Large intestine (tissue), 3 donors: ENCODE measurements around the gene GP1BB. TPM values are rescaled to one million over a fixed set of nuclear protein-coding genes. Genes with fewer than 3 reads are reported as not detected.

Experiments
- DNase-seq, 2 donors: peaks; one replicate each; pipeline versions ENCODE4 v3.0.0 to v3.0.0-alpha.2; 2013
- H3K27ac ChIP-seq: one replicate; pipeline ENCODE4 v1.5.1; 2013; ENCODE audit warnings: low read length
- H3K27me3 ChIP-seq: 2 replicates; pipeline ENCODE4 v1.6.1; 2013; ENCODE audit warnings: low read length; ENCODE audit not compliant: control insufficient read depth, insufficient read depth
- H3K36me3 ChIP-seq: 2 replicates; pipeline ENCODE4 v1.6.1; 2013; ENCODE audit warnings: low read length; ENCODE audit not compliant: control insufficient read depth, insufficient read depth
- H3K4me1 ChIP-seq: one replicate; pipeline ENCODE4 v1.6.1; 2013; ENCODE audit warnings: low read length; ENCODE audit not compliant: control insufficient read depth, insufficient read depth
- H3K4me3 ChIP-seq: one replicate; pipeline ENCODE4 v1.5.1; 2013; ENCODE audit warnings: low read length
- H3K9me3 ChIP-seq: one replicate; pipeline ENCODE4 v1.6.1; 2013; ENCODE audit warnings: mild to moderate bottlenecking, low read depth, low read length, moderate library complexity; ENCODE audit not compliant: control insufficient read depth
- WGBS: methylation state at CpG from one replicate; pipeline ENCODE4 v1.1.5; 2013; ENCODE audit warnings: low lambda C conversion rate; ENCODE audit not compliant: insufficient coverage; 5-methylcytosine and 5-hydroxymethylcytosine counted together
- polyA plus RNA-seq: library from polyadenylated mRNA; unstranded; fragments of 120-200 nt; gene quantifications from one replicate; pipeline ENCODE4 v1.2.1, GENCODE V29; 2013

Gene GP1BB
- polyA plus RNA-seq, 1 donor: 4.4 TPM

- Histone ChIP-seq H3K36me3 (no peaks in the 10 kb centered on the region), H3K4me1 (peaks cover 3% of the 10 kb centered on the region), H3K4me3 (no peak overlapping the region), H3K27ac (no peak overlapping the region), H3K9me3 (no peaks in the 10 kb centered on the region), H3K27me3 (peaks cover 3% of the 10 kb centered on the region)
- WGBS: 90% methylated on average over 5 of the region's 11 CpGs
- DNase-seq: no peak
Observed at GRCh38 chr22:19680911-19681862, 42.2 kb upstream of the GP1BB start.

GRCh38 chr22:19681863-19682245, 41.5 kb upstream of the GP1BB start:
- no peaks in the 10 kb centered on the region for H3K9me3 ChIP-seq
- H3K36me3 ChIP-seq: no peaks in the 10 kb centered on the region
- H3K27me3 ChIP-seq: peaks cover 3% of the 10 kb centered on the region
- no peak for DNase-seq
- H3K27ac ChIP-seq: no peak overlapping the region
- WGBS: 100% methylated on average over 1 of the region's 6 CpGs
- no peak overlapping the region for H3K4me3 ChIP-seq
- H3K4me1 ChIP-seq: peaks cover 3% of the 10 kb centered on the region

DNA sequence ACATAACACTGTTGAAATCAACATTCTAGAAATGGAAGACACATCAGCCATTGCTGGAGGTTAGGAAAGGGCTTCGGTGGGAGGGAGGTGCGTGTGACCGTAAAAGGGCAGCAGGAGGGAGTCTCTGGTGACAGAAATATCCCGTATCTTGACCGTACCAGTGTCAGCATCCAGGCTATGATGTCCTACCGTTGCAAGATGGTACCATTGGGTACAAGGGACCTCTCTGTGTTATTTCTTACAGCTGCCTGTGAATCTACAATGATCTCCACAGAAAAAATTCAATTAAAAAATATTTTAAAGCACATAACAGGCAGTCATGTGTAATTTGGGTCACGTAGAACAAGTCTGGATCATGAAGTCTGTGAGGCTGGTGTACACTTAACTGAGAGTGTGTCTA, 36.4 kb upstream of the GP1BB start:
- no peak overlapping the region for H3K4me3 ChIP-seq
- peaks cover 19% of the 10 kb centered on the region for H3K27me3 ChIP-seq
- no peaks in the 10 kb centered on the region for H3K36me3 ChIP-seq
- H3K27ac ChIP-seq: no peak overlapping the region
- no peaks in the 10 kb centered on the region for H3K4me1 ChIP-seq
- H3K9me3 ChIP-seq: no peaks in the 10 kb centered on the region
- no peak for DNase-seq
- 80% methylated on average over 1 of the region's 7 CpGs for WGBS

- no peaks in the 10 kb centered on the region for H3K4me1 ChIP-seq
- peaks cover 17% of the 10 kb centered on the region for H3K27me3 ChIP-seq
- H3K9me3 ChIP-seq: no peaks in the 10 kb centered on the region
- no peak overlapping the region for H3K27ac ChIP-seq
- H3K36me3 ChIP-seq: no peaks in the 10 kb centered on the region
- no peak for DNase-seq
- no peak overlapping the region for H3K4me3 ChIP-seq
- no CpG with 5 or more reads among the region's 22 CpGs for WGBS
Observed at GRCh38 chr22:19687561-19688300, 35.6 kb upstream of the GP1BB start.

DNA sequence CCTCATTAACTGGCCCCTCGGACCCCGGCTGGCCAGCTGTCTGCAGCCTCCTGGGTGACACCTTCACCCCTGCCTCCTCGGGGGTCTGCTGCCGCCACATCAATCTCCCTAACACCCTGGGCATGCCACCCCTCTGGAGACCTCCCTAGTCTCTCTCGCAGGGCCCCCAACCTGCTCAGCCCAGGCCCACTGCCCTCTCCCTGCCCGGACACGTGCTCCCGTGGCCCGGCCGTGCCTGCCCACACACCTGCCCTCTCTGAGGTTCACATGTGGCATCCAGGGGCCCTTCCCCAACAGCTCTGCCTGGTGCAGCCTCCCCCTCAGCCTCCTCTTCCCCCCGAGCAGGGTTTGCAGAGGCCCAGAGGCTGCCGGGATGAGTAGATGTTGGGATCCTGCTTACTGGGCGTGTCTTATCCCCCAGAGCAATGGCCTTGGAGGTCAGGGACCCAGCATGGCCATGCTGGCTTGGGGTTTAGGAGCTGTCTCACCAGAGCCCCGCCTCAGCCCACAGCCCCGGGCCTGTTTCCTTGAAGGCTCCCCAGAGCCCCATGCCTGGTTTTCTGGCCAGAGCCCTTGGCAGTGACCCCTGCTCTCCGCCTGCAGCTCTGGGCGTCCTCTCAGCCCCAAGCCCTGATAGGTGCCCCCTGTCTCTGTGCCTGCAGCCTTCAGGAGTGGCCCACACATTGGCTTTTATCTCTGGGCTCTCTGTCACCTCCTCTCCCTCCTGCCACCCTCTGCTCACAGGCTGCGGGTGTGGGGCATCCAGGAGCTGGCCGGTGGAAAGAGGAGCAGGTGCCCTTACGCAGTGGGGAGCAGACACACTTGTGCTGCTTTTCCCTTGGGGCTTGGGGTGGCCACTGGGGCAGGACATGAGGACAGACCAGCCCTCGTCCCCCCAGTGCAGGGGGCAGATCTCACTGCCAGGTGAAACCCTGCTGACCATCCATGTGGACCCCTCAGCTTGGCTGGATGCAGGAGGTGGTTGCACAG, 34.7 kb upstream of the GP1BB start:
- H3K4me3 ChIP-seq: no peak overlapping the region
- H3K4me1 ChIP-seq: no peaks in the 10 kb centered on the region
- H3K27me3 ChIP-seq: peaks cover 16% of the 10 kb centered on the region
- H3K36me3 ChIP-seq: no peaks in the 10 kb centered on the region
- DNase-seq: no peak
- WGBS: no CpG with 5 or more reads among the region's 21 CpGs
- H3K27ac ChIP-seq: no peak overlapping the region
- no peaks in the 10 kb centered on the region for H3K9me3 ChIP-seq

DNA sequence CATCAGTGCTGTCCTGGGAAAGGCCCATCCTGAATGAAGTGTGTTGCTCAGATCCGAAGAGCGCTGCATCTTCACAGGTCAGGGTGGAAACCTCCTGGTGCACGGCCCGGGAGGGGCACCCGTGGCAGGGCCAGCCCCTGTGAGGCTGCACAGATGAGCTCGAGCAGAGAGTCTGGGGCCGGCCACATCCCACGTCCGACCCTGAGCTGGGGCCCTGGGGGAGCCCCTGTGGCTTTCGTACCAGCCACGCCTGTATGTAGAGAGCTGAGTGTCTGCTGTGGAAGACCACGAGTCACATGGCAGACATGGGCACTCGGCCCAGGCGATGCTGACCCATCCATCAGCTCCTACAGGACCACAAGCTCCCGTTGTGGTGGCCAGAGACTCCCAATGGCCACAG, 33.9 kb upstream of the GP1BB start:
- Histone ChIP-seq H3K4me3 (no peak overlapping the region), H3K36me3 (no peaks in the 10 kb centered on the region), H3K9me3 (no peaks in the 10 kb centered on the region), H3K27ac (no peak overlapping the region), H3K27me3 (peaks cover 16% of the 10 kb centered on the region), H3K4me1 (no peaks in the 10 kb centered on the region)
- WGBS: no CpG with 5 or more reads among the region's 15 CpGs
- DNase-seq: no peak

DNA sequence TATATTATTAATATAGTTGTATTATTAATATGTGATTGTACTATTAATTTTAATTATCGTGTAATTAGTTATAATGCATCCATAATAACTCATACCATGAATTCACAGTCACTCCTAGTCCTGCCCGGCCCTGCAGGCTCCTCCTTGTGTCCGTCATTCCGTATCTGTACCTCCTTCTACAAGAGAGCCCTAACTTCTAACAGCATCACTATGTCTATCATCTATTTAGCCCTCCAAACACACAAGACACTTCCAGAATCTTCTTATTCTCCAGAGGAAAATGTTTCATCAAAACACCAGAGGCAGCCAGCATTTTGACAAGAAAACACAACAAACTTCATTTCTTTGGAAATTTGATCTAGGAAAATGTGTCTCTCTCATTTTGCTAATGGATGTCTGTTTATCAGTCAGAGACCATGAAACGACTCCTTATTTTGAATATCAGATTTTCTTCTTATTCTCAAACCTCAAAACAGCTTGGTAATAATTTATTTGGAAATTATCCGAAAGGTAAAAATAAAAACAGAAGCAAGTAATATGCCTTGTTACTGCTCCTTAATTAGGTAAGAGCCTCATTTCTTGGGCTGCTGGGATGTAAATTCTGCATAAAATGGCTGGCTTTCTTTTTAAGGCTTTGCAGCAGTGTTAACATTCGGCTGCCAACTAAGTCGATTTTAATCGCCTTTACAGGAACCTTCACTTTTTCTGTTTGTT, 32.2 kb upstream of the GP1BB start:
- Histone ChIP-seq H3K4me3 (no peak overlapping the region), H3K27ac (no peak overlapping the region), H3K27me3 (peaks cover 16% of the 10 kb centered on the region), H3K36me3 (no peaks in the 10 kb centered on the region), H3K4me1 (no peaks in the 10 kb centered on the region), H3K9me3 (no peaks in the 10 kb centered on the region)
- WGBS: 86% methylated on average over 4 of the region's 9 CpGs
- DNase-seq: no peak

- H3K4me1 ChIP-seq: no peaks in the 10 kb centered on the region
- H3K9me3 ChIP-seq: no peaks in the 10 kb centered on the region
- no peaks in the 10 kb centered on the region for H3K36me3 ChIP-seq
- no peak overlapping the region for H3K27ac ChIP-seq
- H3K27me3 ChIP-seq: peaks cover 16% of the 10 kb centered on the region
- peak in 1 of 2 donors; percentile 26 for DNase-seq
- WGBS: no CpG with 5 or more reads among the region's 19 CpGs
- no peak overlapping the region for H3K4me3 ChIP-seq
Observed at GRCh38 chr22:19691721-19692341, 31.5 kb upstream of the GP1BB start.

DNA sequence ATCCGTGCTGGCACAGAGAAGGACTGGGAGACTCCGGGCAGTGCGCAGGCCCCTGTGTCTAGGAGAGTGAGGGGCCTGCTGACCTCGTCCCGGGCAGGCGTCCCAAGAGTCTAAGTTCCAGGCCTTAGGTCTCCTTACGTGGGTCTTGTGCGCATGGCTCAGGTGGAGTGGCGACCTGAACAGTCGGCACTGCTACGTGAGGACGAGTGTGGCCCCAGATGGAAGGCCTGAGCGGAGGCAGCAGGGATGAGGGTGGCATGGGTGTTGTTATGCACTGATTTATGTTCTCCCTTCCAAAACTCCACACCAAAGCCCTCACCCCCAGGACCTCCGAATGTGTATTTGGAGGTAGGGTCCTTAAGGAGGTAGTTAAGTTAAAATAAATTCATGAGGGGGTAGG, 29.8 kb upstream of the GP1BB start:
- no peaks in the 10 kb centered on the region for H3K36me3 ChIP-seq
- H3K27ac ChIP-seq: no peak overlapping the region
- H3K4me1 ChIP-seq: no peaks in the 10 kb centered on the region
- H3K4me3 ChIP-seq: no peak overlapping the region
- DNase-seq: no peak
- H3K27me3 ChIP-seq: peaks cover 16% of the 10 kb centered on the region
- no peaks in the 10 kb centered on the region for H3K9me3 ChIP-seq
- no CpG with 5 or more reads among the region's 14 CpGs for WGBS
